ENCODE results near the gene NKAIN1.

Gene NKAIN1

DNA sequence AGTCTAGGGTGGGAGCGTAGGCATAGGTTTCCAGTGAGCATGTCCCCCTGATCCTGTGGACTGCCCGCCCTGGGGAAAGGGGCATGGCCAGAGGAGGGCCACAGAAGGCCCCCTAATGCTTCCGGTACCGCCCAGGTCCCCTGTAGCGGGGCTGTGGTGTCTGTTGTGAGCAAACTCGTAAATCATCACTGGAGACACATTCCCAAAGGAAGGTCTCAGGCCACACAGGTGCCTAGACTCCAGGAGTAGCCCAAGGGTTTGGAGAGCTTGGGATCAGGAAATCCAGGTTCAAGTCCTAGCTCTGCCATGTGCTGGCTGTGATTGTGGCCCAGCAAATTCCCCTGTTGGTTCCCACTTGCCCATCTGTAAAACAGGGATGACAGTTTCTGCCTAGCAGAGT, 20.2 kb downstream of the NKAIN1 start:
- Histone ChIP-seq H3K4me1 (ENCODE audit: insufficient read depth, low read length, poor library complexity, severe bottlenecking) (no peaks in the 10 kb centered on the region), H3K27me3 (ENCODE audit: insufficient read depth, low read length, poor library complexity, severe bottlenecking) (no peaks in the 10 kb centered on the region), H3K9me2 (replicated peaks; ENCODE audit: low read depth, low read length) (no peaks in the 10 kb centered on the region), H3K9ac (ENCODE audit: low read depth, low read length, poor library complexity, severe bottlenecking) (no peak overlapping the region), H4K20me1 (ENCODE audit: insufficient read depth, low read length, poor library complexity, severe bottlenecking) (no peaks in the 10 kb centered on the region), H2AFZ (ENCODE audit: low read length) (no peak overlapping the region), H3K9me3 (ENCODE audit: insufficient read depth, low read depth, low read length) (no peaks in the 10 kb centered on the region), H3F3A (ENCODE audit: low read depth) (no peaks in the 10 kb centered on the region), H3K79me2 (ENCODE audit: insufficient read depth, low read length) (no peaks in the 10 kb centered on the region), H3K4me3 (ENCODE audit: low read length, poor library complexity, severe bottlenecking) (no peak overlapping the region), H3K36me3 (ENCODE audit: insufficient read depth, low read length) (no peaks in the 10 kb centered on the region), H3K4me2 (ENCODE audit: low read depth, low read length, poor library complexity, severe bottlenecking) (no peak overlapping the region)
- TF ChIP-seq CTCF (conservative IDR thresholded peaks at IDR 0.05; ENCODE audit: low read length) (no peak), EZH2phosphoT487 (IDR thresholded peaks at IDR 0.05; ENCODE audit: borderline replicate concordance) (no peak)

GRCh38 chr1:31218705-31219104, 21.0 kb downstream of the NKAIN1 start:
- H3K9me2 ChIP-seq (replicated peaks; ENCODE audit: low read depth, low read length) = no peaks in the 10 kb centered on the region

DNA sequence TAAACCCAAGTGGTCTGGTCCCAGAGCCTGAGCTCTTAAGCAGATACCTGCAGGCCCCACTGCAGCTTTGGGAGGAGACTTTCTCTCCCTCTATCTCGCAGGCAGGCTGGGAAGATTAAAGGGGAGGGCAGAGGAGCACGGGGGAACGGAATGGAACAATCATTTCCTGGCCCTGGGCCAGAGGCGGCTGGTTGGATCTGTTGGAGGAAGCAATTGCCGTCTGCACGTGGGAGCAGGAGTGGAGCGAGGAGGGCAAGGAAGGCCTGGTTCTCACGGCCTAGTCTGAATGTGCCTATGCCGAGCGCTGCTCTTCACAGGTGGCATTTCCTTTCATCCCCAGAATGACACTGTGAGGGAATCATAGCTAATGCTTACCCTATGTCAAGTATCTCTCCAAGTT, 23.7 kb downstream of the NKAIN1 start:
- Histone ChIP-seq H3K4me2 (ENCODE audit: low read depth, low read length, poor library complexity, severe bottlenecking) (no peak overlapping the region), H2AFZ (ENCODE audit: low read length) (no peak overlapping the region), H4K20me1 (ENCODE audit: insufficient read depth, low read length, poor library complexity, severe bottlenecking) (no peaks in the 10 kb centered on the region), H3K9ac (ENCODE audit: low read depth, low read length, poor library complexity, severe bottlenecking) (no peak overlapping the region), H3K27me3 (ENCODE audit: insufficient read depth, low read length, poor library complexity, severe bottlenecking) (no peaks in the 10 kb centered on the region), H3F3A (ENCODE audit: low read depth) (no peaks in the 10 kb centered on the region), H3K79me2 (ENCODE audit: insufficient read depth, low read length) (no peaks in the 10 kb centered on the region), H3K4me3 (ENCODE audit: low read length, poor library complexity, severe bottlenecking) (no peak overlapping the region), H3K9me2 (replicated peaks; ENCODE audit: low read depth, low read length) (no peaks in the 10 kb centered on the region), H3K9me3 (ENCODE audit: insufficient read depth, low read depth, low read length) (no peaks in the 10 kb centered on the region), H3K4me1 (ENCODE audit: insufficient read depth, low read length, poor library complexity, severe bottlenecking) (no peaks in the 10 kb centered on the region), H3K36me3 (ENCODE audit: insufficient read depth, low read length) (no peaks in the 10 kb centered on the region)
- TF ChIP-seq CTCF (conservative IDR thresholded peaks at IDR 0.05; ENCODE audit: low read length) (no peak), EZH2phosphoT487 (IDR thresholded peaks at IDR 0.05; ENCODE audit: borderline replicate concordance) (no peak)

More at GRCh38 chr1:31218705-31219104, 21.0 kb downstream of the NKAIN1 start:
- no peak overlapping the region for H3K9ac ChIP-seq (ENCODE audit: low read depth, low read length, poor library complexity, severe bottlenecking)
- no peaks in the 10 kb centered on the region for H3K4me1 ChIP-seq (ENCODE audit: insufficient read depth, low read length, poor library complexity, severe bottlenecking)
- no peak overlapping the region for H2AFZ ChIP-seq (ENCODE audit: low read length)
- H3K4me3 ChIP-seq (ENCODE audit: low read length, poor library complexity, severe bottlenecking) = no peak overlapping the region
- H3K27me3 ChIP-seq (ENCODE audit: insufficient read depth, low read length, poor library complexity, severe bottlenecking) = no peaks in the 10 kb centered on the region
- no peaks in the 10 kb centered on the region for H4K20me1 ChIP-seq (ENCODE audit: insufficient read depth, low read length, poor library complexity, severe bottlenecking)
- no peaks in the 10 kb centered on the region for H3K9me3 ChIP-seq (ENCODE audit: insufficient read depth, low read depth, low read length)
- no peaks in the 10 kb centered on the region for H3K36me3 ChIP-seq (ENCODE audit: insufficient read depth, low read length)
- H3K4me2 ChIP-seq (ENCODE audit: low read depth, low read length, poor library complexity, severe bottlenecking) = no peak overlapping the region
- H3F3A ChIP-seq (ENCODE audit: low read depth) = no peaks in the 10 kb centered on the region
- no peaks in the 10 kb centered on the region for H3K79me2 ChIP-seq (ENCODE audit: insufficient read depth, low read length)
- TF ChIP-seq CTCF (conservative IDR thresholded peaks at IDR 0.05; ENCODE audit: low read length) (no peak), EZH2phosphoT487 (IDR thresholded peaks at IDR 0.05; ENCODE audit: borderline replicate concordance) (no peak)
